Endothelial cell (in vitro differentiated cells): ENCODE measurements around the gene ZNF789. TPM values are rescaled to one million over a fixed set of nuclear protein-coding genes. Genes with fewer than 3 reads are reported as not detected.
A peak's percentile ranks its signal among the peaks of the same experiment; 100 is the strongest.

ENCODE experiments used
- DNase-seq: peaks from one replicate; pipeline ENCODE4 v3.0.0; 2021; ENCODE audit warnings: low spot score
- H3K27ac Mint-ChIP-seq: one replicate; pipeline ENCODE4 v1.8.0; 2021; ENCODE audit warnings: mixed read lengths, inconsistent platforms; ENCODE audit not compliant: unreplicated experiment
- H3K27me3 Mint-ChIP-seq: one replicate; pipeline ENCODE4 v1.8.0; 2021; ENCODE audit warnings: mild to moderate bottlenecking, moderate library complexity, mixed read lengths, inconsistent platforms; ENCODE audit not compliant: unreplicated experiment
- H3K36me3 Mint-ChIP-seq: one replicate; pipeline ENCODE4 v1.8.0; 2021; ENCODE audit warnings: mild to moderate bottlenecking, low read depth, mixed read lengths, inconsistent platforms; ENCODE audit not compliant: unreplicated experiment
- H3K4me1 Mint-ChIP-seq: one replicate; pipeline ENCODE4 v1.8.0; 2021; ENCODE audit warnings: mild to moderate bottlenecking, mixed read lengths, inconsistent platforms; ENCODE audit not compliant: unreplicated experiment
- H3K4me3 Mint-ChIP-seq: one replicate; pipeline ENCODE4 v1.8.0; 2021; ENCODE audit warnings: mild to moderate bottlenecking, mixed read lengths, inconsistent platforms; ENCODE audit not compliant: unreplicated experiment
- H3K9me3 Mint-ChIP-seq: one replicate; pipeline ENCODE4 v1.8.0; 2021; ENCODE audit warnings: mixed read lengths, inconsistent platforms; ENCODE audit not compliant: unreplicated experiment
- CTCF ChIP-seq: fragments of 200-600 bp; sonication (generic); IDR thresholded peaks from one replicate; pipeline ENCODE4 v1.5.0; 2021; ENCODE audit warnings: antibody characterized with exemption; ENCODE audit not compliant: unreplicated experiment
- total RNA-seq: library from RNA; stranded (reverse); fragmentation: NEBNext Ultra II Directional; extraction: Animal tissue kit (Norgen Biotek cat#: 25700); gene quantifications from one replicate; pipeline ENCODE4 v1.2.1, GENCODE V29; 2021; ENCODE audit not compliant: unreplicated experiment

Gene ZNF789
- total RNA-seq, 1 donor from 2014 or later, result 17.1 TPM

- peaks cover 2% of the 10 kb centered on the region for H3K4me1 Mint-ChIP-seq
- H3K36me3 Mint-ChIP-seq, result peaks cover 21% of the 10 kb centered on the region
- H3K4me3 Mint-ChIP-seq, result no peak overlapping the region
- peaks cover 5% of the 10 kb centered on the region for H3K27me3 Mint-ChIP-seq
- no peaks in the 10 kb centered on the region for H3K9me3 Mint-ChIP-seq
- TF ChIP-seq CTCF, result no peak
- no peak for DNase-seq
- H3K27ac Mint-ChIP-seq, result peak overlapping the region; percentile 30
These were observed 6.1 kb downstream of the ZNF789 start for GRCh38 chr7:99478464-99479440.

GRCh38 chr7:99485094-99485493 lies 12.4 kb downstream of the ZNF789 start:
- Mint-ChIP-seq H3K27ac (peak overlapping the region; percentile 74), H3K27me3 (no peaks in the 10 kb centered on the region), H3K36me3 (peaks cover 18% of the 10 kb centered on the region), H3K4me1 (no peaks in the 10 kb centered on the region), H3K9me3 (no peaks in the 10 kb centered on the region), H3K4me3 (peak overlapping the region; percentile 3)
- TF ChIP-seq CTCF, result no peak
- DNase-seq, result no peak

GRCh38 chr7:99489235-99489634 lies 16.5 kb downstream of the ZNF789 start:
- Mint-ChIP-seq H3K27me3 (peaks cover 3% of the 10 kb centered on the region), H3K27ac (no peak overlapping the region), H3K4me1 (no peaks in the 10 kb centered on the region), H3K4me3 (no peak overlapping the region), H3K9me3 (no peaks in the 10 kb centered on the region), H3K36me3 (peaks cover 33% of the 10 kb centered on the region)
- TF ChIP-seq CTCF, result no peak
- no peak for DNase-seq

- H3K9me3 Mint-ChIP-seq, result no peaks in the 10 kb centered on the region
- no peak overlapping the region for H3K27ac Mint-ChIP-seq
- no peaks in the 10 kb centered on the region for H3K4me1 Mint-ChIP-seq
- no peak overlapping the region for H3K4me3 Mint-ChIP-seq
- peaks cover 3% of the 10 kb centered on the region for H3K27me3 Mint-ChIP-seq
- H3K36me3 Mint-ChIP-seq, result peaks cover 30% of the 10 kb centered on the region
- no peak for DNase-seq
- no peak for TF ChIP-seq CTCF
These were observed 18.2 kb downstream of the ZNF789 start for GRCh38 chr7:99490878-99491277.

GRCh38 chr7:99493823-99494222 lies 21.1 kb downstream of the ZNF789 start:
- peaks cover 7% of the 10 kb centered on the region for H3K27me3 Mint-ChIP-seq
- H3K9me3 Mint-ChIP-seq, result no peaks in the 10 kb centered on the region
- peak overlapping the region; percentile 85 for H3K4me3 Mint-ChIP-seq
- no peak for TF ChIP-seq CTCF
- peaks cover 12% of the 10 kb centered on the region for H3K4me1 Mint-ChIP-seq
- peaks cover 40% of the 10 kb centered on the region for H3K36me3 Mint-ChIP-seq
- DNase-seq, result no peak
- no peak overlapping the region for H3K27ac Mint-ChIP-seq
